OCI-LY1 (cell line): ENCODE measurements around the gene NUCB1.

Experiments used
- H2AFZ ChIP-seq: fragments of 200-600 bp; sonication (generic), shearing (Covaris generic); 2 replicates; pipeline ENCODE4 v1.6.0; 2014; ENCODE audit warnings: antibody characterized with exemption, mild to moderate bottlenecking, low read length
- H3F3A ChIP-seq: fragments of 200-600 bp; sonication (generic), shearing (Covaris generic); 2 replicates; pipeline ENCODE4 v1.6.0; 2014; ENCODE audit warnings: mild to moderate bottlenecking, antibody characterized with exemption, low read length, moderate library complexity; ENCODE audit not compliant: insufficient read depth
- H3K27ac ChIP-seq: fragments of 200-600 bp; sonication (generic); 2 replicates; pipeline ENCODE4 v1.5.1; 2014; ENCODE audit warnings: low read length, mixed run types, mild to moderate bottlenecking, low read depth; ENCODE audit not compliant: poor library complexity, severe bottlenecking
- H3K27me3 ChIP-seq: fragments of 200-600 bp; sonication (generic); 2 replicates; pipeline ENCODE4 v1.6.0; 2014; ENCODE audit warnings: antibody characterized with exemption, mild to moderate bottlenecking, low read length, moderate library complexity; ENCODE audit not compliant: insufficient read depth
- H3K36me3 ChIP-seq: fragments of 200-600 bp; sonication (generic); 2 replicates; pipeline ENCODE4 v1.6.1; 2014; ENCODE audit warnings: mild to moderate bottlenecking, antibody characterized with exemption, low read length, moderate library complexity, mixed read lengths; ENCODE audit not compliant: insufficient read depth
- H3K4me1 ChIP-seq: fragments of 200-600 bp; sonication (generic); 2 replicates; pipeline ENCODE4 v1.5.1; 2014; ENCODE audit warnings: mild to moderate bottlenecking, low read length, moderate library complexity; ENCODE audit not compliant: insufficient read depth, severe bottlenecking
- H3K4me2 ChIP-seq: fragments of 200-600 bp; sonication (generic), shearing (Covaris generic); 2 replicates; pipeline ENCODE4 v1.6.1; 2014; ENCODE audit warnings: low read length
- H3K4me3 ChIP-seq: fragments of 200-600 bp; sonication (generic); 2 replicates; pipeline ENCODE4 v1.5.1; 2014; ENCODE audit warnings: low read length, low read depth, mild to moderate bottlenecking, mixed read lengths; ENCODE audit not compliant: poor library complexity, severe bottlenecking
- H3K79me2 ChIP-seq: fragments of 200-600 bp; shearing (Covaris generic); 2 replicates; pipeline ENCODE4 v1.6.1; 2016; ENCODE audit warnings: mixed run types, low read length, mixed read lengths; ENCODE audit not compliant: insufficient read depth
- H3K9ac ChIP-seq: fragments of 200-600 bp; sonication (generic), shearing (Covaris generic); 2 replicates; pipeline ENCODE4 v1.6.1; 2014; ENCODE audit warnings: mild to moderate bottlenecking, low read length, mixed read lengths
- H3K9me2 ChIP-seq: fragments of 200-600 bp; sonication (generic), shearing (Covaris generic); 2 replicates; pipeline ENCODE4 v1.6.1; 2014; ENCODE audit warnings: low read depth, mild to moderate bottlenecking, low read length, mixed read lengths
- H3K9me3 ChIP-seq: fragments of 200-600 bp; shearing (Covaris generic); 2 replicates; pipeline ENCODE4 v1.6.1; 2014; ENCODE audit warnings: low read length, mixed read lengths
- H4K20me1 ChIP-seq: fragments of 200-600 bp; sonication (generic), shearing (Covaris generic); 2 replicates; pipeline ENCODE4 v1.6.0; 2016; ENCODE audit warnings: mild to moderate bottlenecking, low read length; ENCODE audit not compliant: insufficient read depth
- EZH2 ChIP-seq: fragments of 200-600 bp; sonication (generic), shearing (Covaris generic); IDR thresholded peaks from 2 replicates; pipeline ENCODE4 v1.8.0; 2017; ENCODE audit warnings: borderline replicate concordance, mixed run types, mild to moderate bottlenecking, antibody characterized with exemption, low read length, moderate library complexity, mixed read lengths
- TF ChIP-seq, protein P1 (sequence below): fragments of 200-600 bp; sonication (generic), shearing (Covaris generic); IDR thresholded peaks from 2 replicates; pipeline ENCODE4 v1.5.1; 2017; ENCODE audit warnings: mild to moderate bottlenecking, antibody characterized with exemption, low read length, moderate library complexity, mixed read lengths

NUCB1 gene

DNA sequence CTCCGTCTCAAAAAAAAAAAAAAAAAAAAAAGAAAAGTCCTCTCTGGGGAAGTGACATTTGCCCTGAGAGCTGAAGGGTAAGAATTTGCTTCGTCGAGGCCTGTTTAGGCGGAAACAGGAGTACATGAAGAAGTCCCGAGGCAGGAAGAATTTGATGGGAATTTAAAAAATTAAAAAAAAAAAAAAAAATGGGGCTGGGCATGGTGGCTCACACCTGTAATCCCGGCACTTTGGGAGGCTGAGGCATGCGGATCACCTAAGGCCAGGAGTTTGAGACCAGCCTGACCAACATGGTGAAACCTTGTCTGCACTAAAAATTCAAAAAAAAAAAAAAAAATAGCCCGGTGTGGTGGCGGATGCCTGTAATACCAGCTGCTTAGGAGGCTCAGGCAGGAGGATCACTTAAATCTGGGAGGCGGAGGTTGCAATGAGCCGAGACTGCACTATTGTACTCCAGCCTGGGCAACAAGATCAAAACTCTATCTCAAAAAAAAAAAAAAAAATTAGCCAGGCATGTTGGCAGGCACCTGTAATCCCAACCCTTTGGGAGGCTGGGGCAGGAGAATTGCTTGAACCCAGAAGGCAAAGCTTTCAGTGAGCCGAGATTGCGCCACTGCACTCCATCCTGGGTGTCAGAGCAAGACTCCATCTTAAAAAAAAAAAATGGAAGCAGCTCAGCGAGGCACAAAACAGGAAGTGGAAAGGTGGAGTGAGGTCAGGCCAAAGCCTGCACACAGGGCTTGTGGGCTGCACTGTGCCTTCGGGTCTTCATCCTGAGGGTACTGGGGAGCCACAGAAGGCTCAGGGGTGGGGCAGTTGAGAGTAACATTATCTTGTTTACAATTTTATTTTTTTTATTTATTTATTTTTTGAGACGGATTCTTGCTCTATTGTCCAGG lies 59.5 kb downstream of the NUCB1 start:
- Histone ChIP-seq H2AFZ (no peak overlapping the region), H3K9me2 (no peaks in the 10 kb centered on the region), H3K79me2 (no peaks in the 10 kb centered on the region), H3K27me3 (no peaks in the 10 kb centered on the region), H3K4me3 (no peak overlapping the region), H3F3A (no peaks in the 10 kb centered on the region), H3K36me3 (peaks cover 21% of the 10 kb centered on the region; the same call in 1 of the 2 replicates), H3K4me1 (peaks cover 42% of the 10 kb centered on the region), H3K9ac (no peak overlapping the region), H3K4me2 (no peak overlapping the region), H3K27ac (no peak overlapping the region), H3K9me3 (no peaks in the 10 kb centered on the region), H4K20me1 (no peaks in the 10 kb centered on the region)
- TF ChIP-seq EZH2 = no peak
- TF ChIP-seq, protein P1, sequence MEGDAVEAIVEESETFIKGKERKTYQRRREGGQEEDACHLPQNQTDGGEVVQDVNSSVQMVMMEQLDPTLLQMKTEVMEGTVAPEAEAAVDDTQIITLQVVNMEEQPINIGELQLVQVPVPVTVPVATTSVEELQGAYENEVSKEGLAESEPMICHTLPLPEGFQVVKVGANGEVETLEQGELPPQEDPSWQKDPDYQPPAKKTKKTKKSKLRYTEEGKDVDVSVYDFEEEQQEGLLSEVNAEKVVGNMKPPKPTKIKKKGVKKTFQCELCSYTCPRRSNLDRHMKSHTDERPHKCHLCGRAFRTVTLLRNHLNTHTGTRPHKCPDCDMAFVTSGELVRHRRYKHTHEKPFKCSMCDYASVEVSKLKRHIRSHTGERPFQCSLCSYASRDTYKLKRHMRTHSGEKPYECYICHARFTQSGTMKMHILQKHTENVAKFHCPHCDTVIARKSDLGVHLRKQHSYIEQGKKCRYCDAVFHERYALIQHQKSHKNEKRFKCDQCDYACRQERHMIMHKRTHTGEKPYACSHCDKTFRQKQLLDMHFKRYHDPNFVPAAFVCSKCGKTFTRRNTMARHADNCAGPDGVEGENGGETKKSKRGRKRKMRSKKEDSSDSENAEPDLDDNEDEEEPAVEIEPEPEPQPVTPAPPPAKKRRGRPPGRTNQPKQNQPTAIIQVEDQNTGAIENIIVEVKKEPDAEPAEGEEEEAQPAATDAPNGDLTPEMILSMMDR = no peak

DNA sequence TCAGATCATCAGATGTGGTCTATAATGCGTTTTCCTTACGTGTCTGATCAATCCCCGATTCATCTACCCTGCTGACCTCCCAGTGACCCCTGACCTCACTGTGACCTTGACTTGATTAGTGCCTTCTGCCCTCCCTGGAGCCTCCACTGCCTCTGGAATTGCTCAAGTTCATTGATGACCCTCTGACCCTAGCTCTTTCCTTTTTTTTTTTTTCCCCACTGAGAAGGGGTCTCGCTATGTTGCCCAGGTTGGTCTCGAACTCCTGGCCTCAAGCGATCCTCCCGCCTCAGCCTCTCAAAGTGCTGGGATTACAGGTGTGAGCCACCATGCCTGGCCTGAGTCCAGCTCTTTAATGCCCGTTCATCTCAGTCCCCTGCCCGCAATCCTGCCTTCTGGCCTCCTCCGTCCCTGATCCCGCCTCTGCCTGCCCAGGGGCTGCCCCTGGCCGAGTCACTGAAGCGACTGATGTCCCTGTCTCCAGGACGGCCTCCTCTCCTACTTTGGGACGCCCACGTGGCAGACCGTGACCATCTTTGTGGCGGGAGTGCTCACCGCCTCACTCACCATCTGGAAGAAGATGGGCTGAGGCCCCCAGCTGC lies 61.0 kb downstream of the NUCB1 start:
- Histone ChIP-seq H3K9me3 (no peaks in the 10 kb centered on the region), H3K36me3 (peaks cover 21% of the 10 kb centered on the region), H4K20me1 (no peaks in the 10 kb centered on the region), H3K27ac (peak overlapping the region; percentile 87), H3K4me2 (no peak overlapping the region), H3K4me3 (no peak overlapping the region), H3K27me3 (no peaks in the 10 kb centered on the region), H3F3A (no peaks in the 10 kb centered on the region), H3K79me2 (0 out of 2 replicates have a peak, but pooled peaks cover 3% of the 10 kb centered on the region), H3K9me2 (no peaks in the 10 kb centered on the region), H2AFZ (no peak overlapping the region), H3K9ac (no peak overlapping the region), H3K4me1 (peaks cover 35% of the 10 kb centered on the region)
- no peak for TF ChIP-seq EZH2
- TF ChIP-seq, protein P1 = no peak

DNA sequence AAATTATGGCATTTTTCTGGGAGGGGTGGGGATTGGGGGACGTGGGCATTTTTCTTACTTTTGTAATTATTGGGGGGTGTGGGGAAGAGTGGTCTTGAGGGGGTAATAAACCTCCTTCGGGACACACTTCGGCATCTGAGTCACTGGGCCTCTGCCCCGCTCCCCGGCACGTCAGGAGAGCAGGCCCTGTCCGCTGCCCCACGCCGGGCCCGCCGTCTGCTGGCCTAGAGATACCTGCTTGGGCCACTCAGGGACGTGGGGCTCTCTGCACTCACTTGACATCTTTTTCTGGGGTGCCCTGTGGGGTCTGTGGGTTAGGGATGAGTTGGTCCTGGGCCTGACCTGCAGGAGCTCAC lies 61.5 kb downstream of the NUCB1 start:
- no peaks in the 10 kb centered on the region for H3K27me3 ChIP-seq
- H3K79me2 ChIP-seq = 0 out of 2 replicates have a peak, but pooled peaks cover 4% of the 10 kb centered on the region
- no peaks in the 10 kb centered on the region for H4K20me1 ChIP-seq
- H2AFZ ChIP-seq = no peak overlapping the region
- peak overlapping the region; percentile 13; the same call in 1 of the 2 replicates for H3K9ac ChIP-seq
- H3K9me3 ChIP-seq = no peaks in the 10 kb centered on the region
- H3K4me3 ChIP-seq = no peak overlapping the region
- H3K36me3 ChIP-seq = peaks cover 22% of the 10 kb centered on the region
- H3K9me2 ChIP-seq = no peaks in the 10 kb centered on the region
- peaks cover 38% of the 10 kb centered on the region for H3K4me1 ChIP-seq
- H3K4me2 ChIP-seq = peak overlapping the region; percentile 94; the same call in 1 of the 2 replicates
- H3K27ac ChIP-seq = peak overlapping the region; percentile 87
- peaks cover 1% of the 10 kb centered on the region; the same call in 1 of the 2 replicates for H3F3A ChIP-seq
- no peak for TF ChIP-seq EZH2
- TF ChIP-seq, protein P1 = no peak
